ENCODE results near the gene CD247. TPM values are rescaled to one million over a fixed set of nuclear protein-coding genes. Genes with fewer than 3 reads are reported as not detected.

CD247 gene
- total RNA-seq, 2 donors from 2014 or later, result 0.79 to 1.1 TPM

GRCh38 chr1:167528057-167528728 is 9.9 kb upstream of the CD247 start:
- no peak overlapping the region for H3K4me3 ChIP-seq
- no peak for DNase-seq (ENCODE audit: low spot score)
- H3K36me3 ChIP-seq, result no peaks in the 10 kb centered on the region
- H3K27ac ChIP-seq, result no peak overlapping the region
- H3K4me1 ChIP-seq, result peaks cover 0 to under 1% of the 10 kb centered on the region in 2 donors
- TF ChIP-seq CTCF (IDR thresholded peaks at IDR 0.05), result no peak
- H3K27me3 ChIP-seq, result no peaks in the 10 kb centered on the region
- peaks cover 0 to 9% of the 10 kb centered on the region in 2 donors for H3K9me3 ChIP-seq

- Histone ChIP-seq H3K4me1 (no peaks in the 10 kb centered on the region), H3K4me3 (no peak overlapping the region), H3K9me3 (peaks cover 0 to 9% of the 10 kb centered on the region in 2 donors), H3K27me3 (no peaks in the 10 kb centered on the region), H3K36me3 (no peaks in the 10 kb centered on the region), H3K27ac (no peak overlapping the region)
- DNase-seq (ENCODE audit: low spot score), result no peak
- TF ChIP-seq CTCF (IDR thresholded peaks at IDR 0.05), result no peak
Measured at GRCh38 chr1:167526667-167527383, 8.5 kb upstream of the CD247 start.

- no peaks in the 10 kb centered on the region for H3K36me3 ChIP-seq
- TF ChIP-seq CTCF (IDR thresholded peaks at IDR 0.05), result no peak
- no peaks in the 10 kb centered on the region for H3K27me3 ChIP-seq
- no peak overlapping the region for H3K4me3 ChIP-seq
- H3K9me3 ChIP-seq, result peaks cover 0 to 9% of the 10 kb centered on the region in 2 donors
- DNase-seq (ENCODE audit: low spot score), result no peak
- no peaks in the 10 kb centered on the region for H3K4me1 ChIP-seq
- H3K27ac ChIP-seq, result no peak overlapping the region
Measured at GRCh38 chr1:167524651-167525050, 6.3 kb upstream of the CD247 start.

GRCh38 chr1:167522246-167522645 is 3.9 kb upstream of the CD247 start:
- H3K27me3 ChIP-seq, result no peaks in the 10 kb centered on the region
- H3K4me3 ChIP-seq, result no peak overlapping the region
- H3K4me1 ChIP-seq, result no peaks in the 10 kb centered on the region
- peaks cover 0 to 9% of the 10 kb centered on the region in 2 donors for H3K9me3 ChIP-seq
- H3K27ac ChIP-seq, result no peak overlapping the region
- no peak for DNase-seq (ENCODE audit: low spot score)
- no peak for TF ChIP-seq CTCF (IDR thresholded peaks at IDR 0.05)
- no peaks in the 10 kb centered on the region for H3K36me3 ChIP-seq

GRCh38 chr1:167520711-167521206 is 2.4 kb upstream of the CD247 start:
- Histone ChIP-seq H3K36me3 (no peaks in the 10 kb centered on the region), H3K4me1 (no peaks in the 10 kb centered on the region), H3K27ac (no peak overlapping the region), H3K9me3 (peaks cover 0 to 9% of the 10 kb centered on the region in 2 donors), H3K4me3 (no peak overlapping the region), H3K27me3 (no peaks in the 10 kb centered on the region)
- DNase-seq (ENCODE audit: low spot score), result no peak
- TF ChIP-seq CTCF (IDR thresholded peaks at IDR 0.05), result no peak

All from right atrium auricular region (tissue), 2 donors.